T-helper 22 cell (primary cell): ENCODE data around the gene TMEM255B.
"Not testable (repeated sequence)": the region's sequence is repeated elsewhere in the genome, so short reads cannot be mapped to it uniquely, and the experiment has no call there.

Experiments
- DNase-seq: peaks from one replicate; pipeline ENCODE4 v3.0.0-alpha.2; 2020; ENCODE audit warnings: low read depth

The TMEM255B gene

DNA sequence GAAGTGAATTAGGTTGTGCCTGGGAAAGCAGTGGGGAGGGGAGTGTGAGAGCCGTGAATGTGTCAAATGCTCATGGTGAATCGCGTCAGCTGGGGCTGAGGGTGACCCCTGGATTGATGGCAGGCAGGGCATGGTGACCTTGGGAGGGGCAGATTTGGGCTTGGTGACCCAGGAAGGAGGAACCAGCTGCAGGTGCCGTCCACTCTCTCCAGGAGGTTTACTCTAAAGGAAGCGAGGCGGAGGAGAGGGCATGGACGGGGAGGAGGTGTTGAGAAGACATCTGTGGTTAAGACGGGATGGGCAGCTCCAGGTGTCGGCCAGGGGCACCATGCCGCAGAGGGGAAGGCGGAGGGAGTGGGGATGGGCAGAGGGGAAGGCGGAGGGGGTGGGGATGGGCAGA is 28.7 kb downstream of the TMEM255B start:
- no peak for DNase-seq

DNA sequence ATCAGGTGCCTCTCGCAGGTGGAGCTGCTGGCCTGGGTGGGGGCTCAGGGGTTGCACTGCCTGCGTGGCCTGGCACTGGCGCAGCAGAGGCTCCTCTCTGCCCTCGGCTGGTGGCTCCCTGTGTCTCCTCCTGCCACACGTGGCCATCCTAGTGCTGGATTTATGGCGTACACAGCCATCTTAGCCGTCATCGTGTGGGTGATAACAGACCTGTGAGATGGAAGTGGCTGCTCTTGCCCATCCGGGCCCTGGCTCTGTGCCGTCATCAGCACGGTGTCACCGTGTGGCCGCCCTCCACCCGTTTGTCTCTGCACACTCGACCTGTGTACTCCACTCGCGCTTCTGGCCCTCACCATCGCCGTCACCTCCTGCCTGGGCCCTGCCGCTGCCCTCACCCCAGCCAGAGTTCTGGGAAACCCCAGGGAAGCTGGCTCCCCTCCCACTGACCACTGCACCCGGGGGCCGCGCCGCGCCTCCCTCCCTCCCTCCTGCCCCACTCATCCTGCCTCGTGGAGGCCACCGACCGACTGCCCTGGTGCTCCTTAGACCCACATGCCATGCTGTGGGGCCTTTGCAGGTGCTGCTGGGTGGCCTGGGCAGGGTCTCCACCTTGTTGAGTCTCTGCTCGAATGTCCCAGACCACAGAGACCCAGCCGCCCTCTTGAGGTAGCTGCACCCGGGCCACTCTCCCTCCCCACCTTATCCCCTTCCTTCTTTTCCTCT is 29.5 kb downstream of the TMEM255B start:
- no peak for DNase-seq

DNA sequence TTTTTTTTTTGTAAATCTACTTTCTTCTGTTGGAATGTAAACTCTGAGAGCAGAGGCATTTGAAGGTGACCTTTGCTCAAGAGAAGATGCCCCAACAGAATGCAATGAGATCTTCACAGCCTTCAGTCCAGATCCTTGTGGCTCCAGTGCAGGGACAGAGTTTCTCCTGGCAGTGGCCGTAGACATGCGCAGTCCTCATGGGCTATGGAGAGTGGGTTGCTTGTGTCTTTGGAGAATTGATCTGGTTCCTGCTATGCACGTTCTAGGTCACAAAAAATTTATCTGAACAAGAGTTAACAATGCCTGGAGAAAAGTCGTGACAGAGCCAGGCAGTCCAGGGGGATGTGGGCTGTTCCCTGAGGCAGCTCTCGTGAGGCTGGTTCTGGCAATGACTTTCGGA is 30.1 kb downstream of the TMEM255B start:
- no peak for DNase-seq

DNA sequence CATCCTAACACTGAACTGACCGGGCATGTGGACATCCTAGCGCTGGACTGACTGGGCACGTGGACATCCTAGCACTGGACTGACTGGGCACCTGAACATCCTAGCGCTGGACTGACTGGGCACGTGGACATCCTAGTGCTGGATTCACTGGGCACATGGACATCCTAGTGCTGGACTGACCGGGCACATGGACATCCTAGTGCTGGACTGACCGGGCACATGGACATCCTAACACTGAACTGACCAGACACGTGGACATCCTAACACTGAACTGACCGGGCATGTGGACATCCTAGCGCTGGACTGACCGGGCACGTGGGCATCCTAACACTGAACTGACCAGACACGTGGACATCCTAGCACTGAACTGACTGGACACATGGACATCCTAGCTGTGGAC is 30.9 kb downstream of the TMEM255B start:
- DNase-seq, result not testable (repeated sequence)

DNA sequence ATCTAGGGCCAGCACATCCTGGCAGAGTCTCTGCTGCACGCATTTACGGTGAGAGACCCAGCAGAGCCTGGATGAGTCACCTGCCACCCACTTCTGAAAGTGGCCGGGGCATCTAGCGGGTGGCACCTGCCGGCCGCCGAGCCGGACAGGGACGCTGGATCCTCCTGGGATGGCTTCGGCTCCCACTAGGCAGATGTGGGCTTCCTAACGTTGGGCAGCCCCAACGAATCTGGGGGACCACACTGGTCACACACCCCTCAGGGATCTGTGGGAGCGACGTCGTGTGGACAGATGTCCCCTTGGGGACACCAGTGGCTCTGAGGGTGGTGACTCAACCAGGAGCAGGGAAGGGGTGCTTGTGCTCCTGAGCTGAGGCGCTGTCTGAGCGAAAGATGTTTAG is 32.2 kb downstream of the TMEM255B start:
- no peak for DNase-seq

DNA sequence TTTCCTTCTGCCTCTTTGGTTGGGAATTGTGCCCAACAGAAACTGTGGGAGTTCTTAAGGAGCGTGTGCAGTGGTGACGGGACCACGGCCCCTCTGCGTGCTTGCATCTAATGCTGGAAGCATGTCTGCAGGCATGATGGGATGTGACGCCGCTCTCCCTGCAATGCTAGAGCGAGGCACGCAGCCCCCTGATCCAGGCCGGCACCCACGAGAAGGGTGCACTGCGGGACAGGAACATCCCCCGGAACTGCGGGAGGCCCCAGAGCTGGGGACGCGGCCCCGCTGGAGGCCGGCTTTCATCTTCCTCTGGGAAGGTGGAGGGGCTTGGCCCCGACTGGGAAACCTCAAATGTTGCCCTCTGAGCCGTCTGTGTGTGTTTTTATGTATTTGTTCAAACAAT is 32.7 kb downstream of the TMEM255B start:
- no peak for DNase-seq

DNA sequence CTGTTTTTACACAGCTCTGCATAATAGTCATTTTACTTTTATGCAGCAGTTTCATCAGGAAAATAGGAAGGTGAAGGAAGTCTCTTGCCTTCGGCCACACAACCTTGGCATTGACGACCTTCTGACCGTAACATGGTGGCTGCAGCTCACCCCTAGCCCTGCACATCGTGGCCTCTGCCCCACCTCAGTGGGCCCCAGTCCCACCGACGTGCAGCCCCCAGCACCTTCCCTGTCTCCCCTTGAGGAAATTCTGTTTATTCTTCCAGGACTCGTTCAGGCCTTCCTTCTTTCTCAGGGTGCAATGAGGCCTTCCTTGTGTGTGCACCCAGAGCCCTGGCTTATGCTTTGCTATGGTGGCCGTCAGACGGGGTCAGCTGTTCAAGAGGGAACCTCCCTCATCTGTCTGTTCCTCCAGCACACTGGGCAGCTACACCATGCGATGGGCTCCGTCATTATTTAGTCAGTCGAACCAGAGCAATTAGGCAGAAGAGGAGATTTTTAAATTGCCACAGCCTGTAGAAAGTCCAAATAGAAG is 33.3 kb downstream of the TMEM255B start:
- DNase-seq, result no peak

DNA sequence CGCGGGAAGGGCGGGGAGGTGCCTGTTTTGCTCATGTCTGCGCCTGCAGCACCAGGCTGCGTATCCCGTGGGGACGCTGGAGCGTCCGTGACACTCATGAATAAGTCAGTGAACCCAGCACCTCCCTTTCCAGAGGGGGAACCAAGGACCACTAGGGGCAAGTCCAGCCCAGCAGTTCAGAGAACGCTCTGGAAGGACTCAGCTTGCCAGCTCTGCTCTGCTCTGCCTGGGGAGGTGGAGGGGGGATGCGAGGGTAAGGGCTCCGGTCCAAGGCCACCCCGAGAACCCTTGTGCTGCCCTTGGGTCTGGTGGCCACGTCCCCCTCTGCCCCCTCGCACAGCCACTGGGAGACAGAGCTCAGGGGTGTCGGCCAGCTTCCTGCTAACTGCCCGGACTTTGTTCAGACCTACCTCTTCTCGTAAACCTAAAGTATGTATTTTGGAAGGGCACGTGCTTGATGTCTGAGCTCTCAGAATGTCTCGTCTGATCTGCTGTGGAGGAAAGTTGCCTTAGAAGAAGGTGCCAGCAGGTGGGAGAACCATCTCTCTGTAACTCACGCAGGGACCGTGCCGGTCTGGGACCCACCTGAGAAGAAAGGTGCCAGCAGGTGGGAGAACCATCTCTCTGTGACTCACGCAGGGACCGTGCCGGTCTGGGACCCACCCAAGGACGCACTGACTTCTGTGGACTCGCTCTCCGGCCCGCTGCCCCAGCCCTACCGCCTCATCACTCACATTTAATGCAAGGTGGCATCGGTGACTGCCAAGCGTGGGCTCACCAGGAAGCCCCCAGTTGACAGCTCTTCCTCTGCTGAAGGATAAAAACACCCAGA is 34.1 kb downstream of the TMEM255B start:
- DNase-seq, result no peak

DNA sequence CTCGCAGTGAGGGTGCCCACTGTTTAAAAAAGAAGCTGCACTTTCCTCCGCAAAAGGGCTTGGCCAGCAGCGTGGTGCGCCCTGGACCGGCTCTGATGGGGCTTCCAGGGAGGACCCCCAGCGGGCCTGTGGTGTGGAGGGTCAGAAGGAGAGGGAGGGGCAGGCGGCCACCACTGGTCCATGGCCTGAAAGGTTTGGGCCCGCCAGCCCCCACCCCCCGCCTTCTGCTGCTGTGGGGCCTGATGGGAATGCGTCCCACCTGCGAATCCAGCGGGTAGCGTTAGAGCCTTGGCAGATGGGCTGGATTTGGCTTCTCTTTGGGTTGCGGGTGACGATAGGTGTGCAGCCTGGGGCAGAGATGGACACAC is 34.7 kb downstream of the TMEM255B start:
- no peak for DNase-seq

DNA sequence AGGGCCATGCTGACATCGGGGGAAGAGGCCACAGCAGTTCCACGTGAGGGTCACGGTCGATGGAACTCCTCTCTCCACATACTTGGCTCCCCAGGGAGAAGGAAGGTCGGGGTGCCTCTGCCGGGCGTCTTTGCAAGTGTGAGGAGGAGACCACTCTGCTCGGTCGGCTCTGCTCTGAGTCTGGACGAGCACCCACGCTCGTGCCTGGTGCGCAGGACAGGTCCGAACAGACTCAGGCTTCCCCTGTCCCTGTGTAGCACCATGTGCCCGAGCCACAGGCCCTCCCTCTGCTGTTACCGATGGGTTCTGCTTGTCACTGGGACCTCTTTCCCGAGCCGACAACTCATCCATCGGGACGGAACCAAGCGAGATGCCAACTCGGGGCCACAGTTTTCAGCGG is 35.1 kb downstream of the TMEM255B start:
- DNase-seq, result no peak

DNA sequence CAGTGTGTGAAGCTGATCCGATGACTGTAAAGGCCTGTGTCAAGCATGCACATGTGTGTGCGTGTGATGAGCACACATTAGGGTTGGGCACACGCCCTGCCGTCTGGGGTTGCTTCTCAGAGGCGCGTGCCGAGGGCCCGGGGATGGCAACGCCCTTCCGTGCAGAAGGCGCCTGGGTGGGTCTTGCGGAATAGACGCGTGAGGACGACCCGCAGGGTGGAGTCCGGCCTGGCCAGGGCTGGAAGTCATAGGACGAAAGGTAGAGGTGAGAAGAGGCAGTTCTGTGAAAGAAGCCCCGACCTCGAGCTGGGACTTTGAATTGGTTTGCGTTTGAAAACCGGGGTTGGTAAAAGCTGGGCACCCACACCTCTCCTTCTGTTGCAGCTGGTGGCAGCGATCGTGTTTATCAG is 35.7 kb downstream of the TMEM255B start:
- DNase-seq, result no peak

DNA sequence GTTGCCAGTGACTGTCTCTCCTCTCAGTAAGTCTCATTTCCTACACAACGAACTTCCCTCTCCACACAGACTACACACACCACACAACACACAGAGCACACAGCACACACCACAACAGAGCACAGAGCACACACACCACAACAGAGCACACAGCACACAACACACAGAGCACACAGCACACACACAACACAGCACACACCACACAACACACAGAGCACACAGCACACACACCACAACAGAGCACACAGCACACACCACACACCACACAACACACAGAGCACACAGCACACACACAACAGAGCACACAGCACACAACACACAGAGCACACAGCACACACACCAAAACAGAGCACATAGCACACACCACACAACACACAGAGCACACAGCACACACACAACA is 36.3 kb downstream of the TMEM255B start:
- DNase-seq, result not testable (repeated sequence)

DNA sequence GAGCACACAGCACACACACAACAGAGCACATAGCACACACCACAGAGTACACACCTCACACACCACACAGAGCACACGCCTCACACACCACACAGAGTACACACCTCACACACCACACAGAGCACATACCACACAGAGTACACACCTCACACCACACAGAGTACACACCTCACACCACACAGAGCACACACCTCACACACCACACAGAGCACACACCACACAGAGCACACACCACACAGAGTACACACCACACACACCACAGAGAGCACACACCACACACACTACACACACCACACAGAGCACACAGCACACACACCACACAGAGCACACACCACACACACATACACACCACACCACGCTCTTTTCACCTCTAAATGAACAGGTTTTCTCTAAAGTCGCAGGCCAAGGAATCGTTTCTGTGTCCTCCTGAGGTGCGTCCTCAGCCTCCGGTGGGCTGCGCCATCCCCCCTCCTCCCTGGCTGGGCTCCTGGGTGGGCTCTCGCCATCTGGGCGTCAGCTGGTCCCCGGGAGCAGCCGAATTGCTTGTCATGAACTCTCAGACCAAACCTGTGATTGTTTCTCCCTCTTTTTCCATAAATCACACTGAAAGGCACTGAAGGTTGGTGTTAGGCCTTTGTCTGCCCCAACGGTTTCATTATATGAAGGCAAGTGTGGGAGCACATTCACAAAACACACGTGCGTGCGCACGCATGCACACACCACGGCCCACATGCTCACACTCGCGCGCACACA is 37.4 kb downstream of the TMEM255B start:
- DNase-seq, result no peak

DNA sequence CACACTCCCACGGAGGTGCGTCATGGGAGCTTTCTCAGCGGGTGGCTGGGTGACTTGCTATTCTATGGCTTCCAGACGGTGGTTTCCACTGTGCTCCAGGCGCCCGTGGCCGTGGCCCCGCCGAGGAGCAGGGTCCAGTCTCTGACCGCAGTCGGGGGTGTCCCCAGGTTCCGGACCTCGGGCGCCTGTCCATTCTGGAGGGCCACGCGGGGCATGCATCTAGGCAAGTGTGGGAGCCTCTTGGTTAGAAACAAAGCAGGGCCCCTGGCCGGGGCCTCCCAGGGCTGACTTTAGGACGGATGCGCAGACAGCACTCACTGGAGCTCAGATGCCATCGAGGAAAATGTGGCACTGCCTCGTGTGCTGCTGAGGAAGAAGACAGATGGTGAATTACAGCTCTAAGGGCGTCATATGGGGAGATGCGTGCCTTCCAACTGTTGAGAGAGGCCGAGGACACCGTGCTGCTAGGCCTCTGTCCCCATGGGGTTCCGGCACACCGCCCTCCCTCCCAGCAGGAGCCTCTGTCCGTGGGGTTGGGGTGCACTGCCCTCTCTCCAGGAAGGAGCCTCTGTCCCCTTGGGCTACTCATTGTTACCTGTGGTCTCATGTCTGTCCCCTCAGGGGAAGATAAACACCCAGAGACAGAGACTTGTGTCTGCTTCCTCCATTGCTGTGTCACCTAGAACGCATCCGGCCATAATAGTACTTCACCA is 38.1 kb downstream of the TMEM255B start:
- DNase-seq, result no peak

DNA sequence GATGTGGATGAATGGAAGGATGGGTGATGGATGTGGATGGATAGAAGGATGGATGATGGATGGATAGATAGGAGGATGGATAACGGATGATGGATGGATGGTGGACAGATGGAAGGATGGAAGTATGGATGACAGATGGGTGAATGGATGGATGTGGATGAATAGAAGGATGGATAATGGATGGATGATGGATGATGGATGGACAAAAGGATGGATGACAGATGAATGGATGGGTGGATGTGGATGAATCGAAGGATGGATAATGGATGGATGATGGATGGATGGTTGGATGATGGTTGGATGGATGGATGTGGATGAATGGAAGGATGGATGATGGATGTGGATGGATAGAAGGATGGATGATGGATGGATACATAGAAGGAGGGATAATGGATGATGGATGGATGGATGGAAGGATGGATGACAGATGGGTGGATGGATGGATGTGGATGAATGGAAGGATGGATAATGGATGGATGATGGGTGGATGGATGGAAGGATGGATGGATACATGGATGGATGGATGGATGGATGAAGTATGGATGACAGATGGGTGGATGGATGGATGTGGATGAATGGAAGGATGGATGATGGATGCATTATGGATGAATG is 39.3 kb downstream of the TMEM255B start:
- no peak for DNase-seq

DNA sequence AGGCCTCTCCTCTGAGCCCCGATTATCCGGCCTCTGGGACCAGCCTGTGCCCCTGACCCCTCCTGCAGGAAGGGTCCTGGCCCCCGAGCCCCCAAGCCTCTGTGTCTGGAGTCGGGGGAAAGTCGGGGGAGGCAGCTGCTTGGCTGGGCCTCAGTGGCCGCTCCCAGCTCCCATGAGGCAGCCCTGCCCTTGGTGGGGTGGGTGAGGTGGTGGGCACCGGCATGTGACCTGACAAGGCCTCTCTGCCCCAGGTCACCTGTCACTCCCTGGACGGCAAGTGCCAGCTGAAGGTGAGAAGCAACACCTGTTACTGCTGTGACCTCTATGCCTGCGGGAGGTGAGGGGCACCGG is 41.5 kb downstream of the TMEM255B start:
- DNase-seq, result no peak

DNA sequence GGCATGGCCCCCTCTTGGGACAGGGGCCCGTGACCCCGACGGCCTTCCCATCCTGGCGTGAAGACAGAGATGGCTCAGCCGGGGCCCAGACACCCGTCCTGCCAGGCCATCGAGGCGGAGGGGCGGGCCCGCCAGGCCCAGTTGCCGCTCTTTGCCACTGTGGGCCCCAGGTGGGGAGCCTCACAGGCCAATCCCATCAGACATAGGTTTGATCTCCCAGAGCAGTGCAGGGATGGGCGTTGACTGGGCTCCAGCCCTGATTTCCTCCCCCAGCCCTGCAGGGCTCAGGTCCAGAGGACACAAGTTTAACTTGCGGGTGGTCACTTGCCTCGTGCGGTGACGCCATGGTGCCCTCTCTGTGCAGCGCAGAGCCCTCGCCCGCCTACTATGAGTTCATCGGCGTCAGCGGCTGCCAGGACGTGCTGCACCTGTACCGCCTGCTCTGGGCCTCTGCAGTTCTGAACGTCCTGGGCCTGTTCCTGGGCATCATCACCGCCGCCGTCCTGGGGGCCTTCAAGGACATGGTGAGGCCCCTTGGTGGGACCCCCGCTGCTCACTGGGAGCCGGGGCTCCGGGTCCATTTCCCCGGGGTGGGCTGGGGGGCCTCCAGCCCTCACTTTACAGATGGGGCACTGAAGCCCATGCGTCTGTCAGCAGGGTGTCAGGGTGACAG is 42.4 kb downstream of the TMEM255B start:
- DNase-seq, result no peak

DNA sequence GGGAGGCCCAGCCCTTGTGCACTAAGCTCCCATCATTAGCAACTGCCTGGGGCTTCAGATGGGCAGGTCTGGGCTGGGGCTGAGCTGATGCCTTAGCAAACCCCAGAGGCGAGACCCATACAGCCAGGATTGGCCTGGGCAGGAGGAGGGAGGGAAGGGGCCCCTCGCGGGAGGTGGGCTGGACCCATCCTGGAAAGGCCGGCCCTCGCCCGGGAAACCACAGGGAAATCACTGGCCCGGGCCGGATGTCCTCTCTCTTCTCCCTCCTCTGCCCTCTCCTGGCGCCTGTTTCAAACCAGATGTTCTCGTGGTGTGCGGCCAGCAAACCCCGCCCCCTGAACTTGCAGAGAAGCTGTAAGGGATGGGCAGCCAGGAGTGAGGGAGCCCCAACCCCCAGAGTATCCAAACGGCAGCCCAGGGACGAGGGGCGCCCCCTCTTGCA is 43.1 kb downstream of the TMEM255B start:
- DNase-seq, result no peak

DNA sequence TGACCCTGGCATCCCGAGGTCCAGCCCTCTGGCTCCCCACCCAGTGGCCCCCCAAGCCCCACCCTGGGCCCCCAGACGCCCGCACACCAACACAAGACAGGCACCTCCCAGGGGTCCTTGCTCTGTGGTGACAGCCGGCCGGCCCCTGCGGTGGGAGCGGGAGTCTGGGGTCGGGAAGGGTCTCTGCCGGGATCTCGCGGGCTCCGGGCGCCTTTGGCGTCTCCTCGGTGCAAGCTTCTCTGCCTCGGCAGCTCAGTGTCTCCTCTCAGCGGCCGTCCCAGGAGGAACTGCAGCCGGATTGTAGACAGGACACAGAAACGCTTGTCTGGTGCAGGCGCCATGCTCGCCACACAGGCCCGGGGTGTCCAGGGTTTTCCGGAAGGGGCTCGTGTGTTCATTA is 43.7 kb downstream of the TMEM255B start:
- no peak for DNase-seq

DNA sequence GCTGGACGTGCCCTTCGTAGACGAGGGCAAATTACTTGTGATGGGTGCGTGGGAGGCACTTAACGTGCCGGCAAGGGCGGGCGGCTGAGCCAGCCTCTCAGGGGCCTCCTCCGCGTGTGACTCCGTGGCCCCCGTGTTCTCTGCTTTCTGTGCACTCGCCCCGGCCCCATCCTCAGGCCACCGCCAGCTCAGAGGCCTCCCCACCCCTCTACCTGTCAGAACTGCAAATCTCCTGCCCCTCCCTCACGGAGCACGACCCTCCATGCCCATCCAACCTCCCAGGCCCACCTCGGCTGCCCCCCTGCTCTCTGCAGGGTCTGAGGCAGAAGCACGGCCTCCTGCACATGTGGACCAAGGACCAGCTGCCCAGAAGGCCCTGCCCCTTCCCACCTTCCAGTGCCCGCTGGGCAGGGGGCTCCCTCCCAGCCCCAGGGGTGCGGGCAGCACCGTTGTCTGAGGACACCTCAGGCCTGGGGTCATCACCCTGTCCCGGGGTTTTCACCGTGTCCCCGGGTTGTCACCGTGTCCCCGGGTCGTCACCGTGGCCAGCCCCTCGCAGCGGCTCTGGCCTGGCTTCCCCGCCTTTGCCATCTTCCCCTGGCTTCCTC is 44.5 kb downstream of the TMEM255B start:
- DNase-seq, result no peak
